HEK293T (cell line): ENCODE measurements around the gene MYO19.

Source experiments
- CTCF ChIA-PET: fragments of 350-600 bp; formaldehyde crosslinking; extraction: SDS; loops from one replicate; lab custom pipeline; 2021; ENCODE audit warnings: antibody characterized with exemption, inconsistent platforms; lab: Yijun Ruan, JAX
- POLR2A ChIA-PET: fragments of 350-600 bp; formaldehyde crosslinking; extraction: SDS; loops from one replicate; lab custom pipeline; 2020; ENCODE audit warnings: antibody characterized with exemption, inconsistent platforms; lab: Yijun Ruan, JAX
- DNase-seq: peaks from one replicate; pipeline ENCODE4 v3.0.0; 2012; ENCODE audit warnings: mixed read lengths; ENCODE audit errors: extremely low spot score
- ARNT ChIP-seq: fragments of 450-650 bp; IDR thresholded peaks from 2 replicates; pipeline ENCODE4 v1.6.1; 2017; ENCODE audit warnings: mild to moderate bottlenecking
- BHLHE40 ChIP-seq: fragments of 450-650 bp; IDR thresholded peaks from 2 replicates; pipeline ENCODE4 v1.6.1; 2016; ENCODE audit warnings: mild to moderate bottlenecking, moderate library complexity, borderline replicate concordance
- CTBP1 ChIP-seq: fragments of 450-650 bp; IDR thresholded peaks from 2 replicates; pipeline ENCODE4 v1.6.1; 2016; ENCODE audit warnings: borderline replicate concordance
- ELF4 ChIP-seq: fragments of 450-650 bp; IDR thresholded peaks from 2 replicates; pipeline ENCODE4 v1.6.1; 2017; ENCODE audit warnings: antibody characterized with exemption
- FOXA1 ChIP-seq: fragments of 450-650 bp; IDR thresholded peaks from 2 replicates; pipeline ENCODE4 v1.6.1; 2016; ENCODE audit warnings: mild to moderate bottlenecking
- FOXK2 ChIP-seq: fragments of 450-650 bp; IDR thresholded peaks from 2 replicates; pipeline ENCODE4 v1.6.1; 2016; ENCODE audit warnings: mild to moderate bottlenecking
- FOXM1 ChIP-seq: fragments of 450-650 bp; IDR thresholded peaks from 2 replicates; pipeline ENCODE4 v1.6.1; 2017; ENCODE audit warnings: mild to moderate bottlenecking, borderline replicate concordance
- HDGF ChIP-seq: fragments of 450-650 bp; IDR thresholded peaks from 2 replicates; pipeline ENCODE4 v1.6.1; 2017; ENCODE audit warnings: antibody characterized with exemption, borderline replicate concordance
- L3MBTL2 ChIP-seq: fragments of 450-650 bp; conservative IDR thresholded peaks from 2 replicates; pipeline ENCODE4 v1.6.1; 2016; ENCODE audit warnings: mild to moderate bottlenecking
- LEF1 ChIP-seq: fragments of 450-650 bp; IDR thresholded peaks from 2 replicates; pipeline ENCODE4 v1.6.1; 2017; ENCODE audit warnings: mild to moderate bottlenecking, borderline replicate concordance
- NFRKB ChIP-seq: fragments of 450-650 bp; IDR thresholded peaks from 2 replicates; pipeline ENCODE4 v1.6.1; 2016; ENCODE audit warnings: mild to moderate bottlenecking, moderate library complexity
- PKNOX1 ChIP-seq: fragments of 450-650 bp; IDR thresholded peaks from 2 replicates; pipeline ENCODE4 v1.6.1; 2016
- SP1 ChIP-seq: fragments of 450-650 bp; IDR thresholded peaks from 2 replicates; pipeline ENCODE4 v1.6.1; 2017
- SUZ12 ChIP-seq: fragments of 450-650 bp; IDR thresholded peaks from 2 replicates; pipeline ENCODE4 v1.6.1; 2016; ENCODE audit warnings: mild to moderate bottlenecking
- TARDBP ChIP-seq: fragments of 450-650 bp; IDR thresholded peaks from 2 replicates; pipeline ENCODE4 v1.6.1; 2016
- ZNF384 ChIP-seq: fragments of 450-650 bp; IDR thresholded peaks from 2 replicates; pipeline ENCODE4 v1.6.1; 2016

The MYO19 gene

GRCh38 chr17:36496018-36496789 is 38.5 kb downstream of the MYO19 start:
- POLR2A ChIA-PET: interaction anchor here (2.3 kb wide), 1 partner anchor 10 kb away, joined by 14 read pairs; the partner anchor contains the start of gene ZNHIT3
- CTCF ChIA-PET: no interaction called here
- DNase-seq: no peak
- TF ChIP-seq L3MBTL2: no peak
- TF ChIP-seq ELF4: no peak
- TF ChIP-seq CTBP1: no peak

- TF ChIP-seq FOXA1 (no peak), SP1 (no peak), TARDBP (no peak), PKNOX1 (no peak), BHLHE40 (no peak), CTBP1 (no peak), FOXM1 (no peak), ZNF384 (no peak), ARNT (no peak), FOXK2 (no peak), ELF4 (no peak), NFRKB (no peak), L3MBTL2 (no peak), HDGF (no peak), SUZ12 (no peak), LEF1 (no peak)
- CTCF ChIA-PET: no interaction called here
- POLR2A ChIA-PET: interaction anchor here (1.0 to 2.3 kb wide), 5 partner anchors 9 to 107 kb away, joined by 3 to 14 read pairs (median 3); partner anchors contain the start of genes MRM1, MYO19, PIGW and ZNHIT3
- DNase-seq: no peak
Measured at GRCh38 chr17:36495076-36495578, 39.5 kb downstream of the MYO19 start.

- CTCF ChIA-PET: no interaction called here
- POLR2A ChIA-PET: interaction anchor here (1.0 to 2.3 kb wide), 5 partner anchors 9 to 107 kb away, joined by 3 to 14 read pairs (median 3); partner anchors contain the start of genes MRM1, MYO19, PIGW and ZNHIT3
- TF ChIP-seq ZNF384 (no peak), FOXK2 (no peak), L3MBTL2 (no peak), ELF4 (no peak), ARNT (no peak), LEF1 (no peak), PKNOX1 (no peak), CTBP1 (no peak), TARDBP (no peak), FOXM1 (no peak)
- no peak for DNase-seq
Measured at GRCh38 chr17:36494674-36495073, 40.0 kb downstream of the MYO19 start.

- no peak for TF ChIP-seq CTBP1
- no peak for TF ChIP-seq LEF1
- TF ChIP-seq FOXK2: no peak
- TF ChIP-seq SUZ12: no peak
- no peak for TF ChIP-seq ELF4
- no peak for TF ChIP-seq HDGF
- TF ChIP-seq PKNOX1: no peak
- POLR2A ChIA-PET: interaction anchor here (1.2 kb wide), 1 partner anchor 108 kb away, joined by 3 read pairs; the partner anchor contains the start of gene MRM1
- no peak for DNase-seq
- CTCF ChIA-PET: no interaction called here
Measured at GRCh38 chr17:36493956-36494355, 40.7 kb downstream of the MYO19 start.

- DNase-seq: peak; percentile 82
- TF ChIP-seq HDGF: no peak
- no peak for TF ChIP-seq ARNT
- TF ChIP-seq BHLHE40: no peak
- TF ChIP-seq NFRKB: no peak
- TF ChIP-seq LEF1: no peak
- TF ChIP-seq CTBP1: no peak
- no peak for TF ChIP-seq PKNOX1
- no peak for TF ChIP-seq SP1
- TF ChIP-seq ELF4: 0 out of 2 replicates have a peak, but pooled peaks have one; percentile 25
- TF ChIP-seq L3MBTL2: peak; percentile 77
- no peak for TF ChIP-seq TARDBP
- no peak for TF ChIP-seq FOXK2
- no peak for TF ChIP-seq ZNF384
- no peak for TF ChIP-seq FOXA1
- no peak for TF ChIP-seq SUZ12
- CTCF ChIA-PET: no interaction called here
- POLR2A ChIA-PET: interaction anchor here (0.6 to 2.1 kb wide), 19 partner anchors 9 to 544 kb away, joined by 3 to 16 read pairs (median 4); partner anchors contain the start of genes LYZL6, MRM1, MYO19 and PIGW
Measured at GRCh38 chr17:36486204-36487194, 48.2 kb downstream of the MYO19 start, which contains the start of gene ZNHIT3. ZNHIT3 (plus strand) TSS chr17:36486681; CDS start chr17:36486700, 19 bp downstream.
